Measurements from ENCODE around the gene COL8A2.

GRCh38 chr1:36135330-36135667, 10.3 kb upstream of the COL8A2 start:
- no peak for TF ChIP-seq ZNF274 (IDR thresholded peaks at IDR 0.05; ENCODE audit: low read depth, low read length)
- TF ChIP-seq SUZ12 (IDR thresholded peaks at IDR 0.05; ENCODE audit: extremely low read depth, insufficient read depth, insufficient read length): no peak

All from NT2/D1 (cell line).